SK-N-SH treated with all-trans-retinoic acid at 6 μM for 48 hours (cell line): Measurements from ENCODE around the gene TFEB.

ENCODE experiments used
- ATAC-seq: fragments of 200-7000 bp; cut with Tn5 transposase; 3 replicates; pipeline ENCODE4 v1.9.1; 2020; ENCODE audit warnings: mild to moderate bottlenecking, moderate library complexity
- ARNTL ChIP-seq: fragments of 450-650 bp; formaldehyde crosslinking; IDR thresholded peaks from 2 replicates; pipeline ENCODE4 v1.5.0; 2020; ENCODE audit warnings: low read depth, mild to moderate bottlenecking, moderate library complexity, borderline replicate concordance
- CSDC2 ChIP-seq: fragments of 250-450 bp; sonication (Bioruptor Pico); IDR thresholded peaks from 2 replicates; pipeline ENCODE4 v1.5.0; 2020; ENCODE audit warnings: mild to moderate bottlenecking, moderate library complexity
- ESRRG ChIP-seq: fragments of 250-450 bp; sonication (Bioruptor Pico); IDR thresholded peaks from 2 replicates; pipeline ENCODE4 v1.6.1; 2021; ENCODE audit warnings: mild to moderate bottlenecking
- GLIS3 ChIP-seq: fragments of 250-450 bp; sonication (Bioruptor Pico); IDR thresholded peaks from 2 replicates; pipeline ENCODE4 v1.5.0; 2020; ENCODE audit warnings: mild to moderate bottlenecking, moderate library complexity
- ISL1 ChIP-seq: fragments of 250-450 bp; sonication (Bioruptor Pico); IDR thresholded peaks from 2 replicates; pipeline ENCODE4 v2.1.2; 2022; ENCODE audit warnings: mild to moderate bottlenecking, moderate library complexity
- OSR1 ChIP-seq: fragments of 250-450 bp; sonication (Bioruptor Pico); IDR thresholded peaks from 2 replicates; pipeline ENCODE4 v1.8.0; 2022; ENCODE audit warnings: moderate library complexity, mild to moderate bottlenecking, inconsistent platforms
- PPARA ChIP-seq: fragments of 250-450 bp; sonication (Bioruptor Pico); IDR thresholded peaks from 2 replicates; pipeline ENCODE4 v1.5.0; 2020; ENCODE audit warnings: mild to moderate bottlenecking, borderline replicate concordance
- RARB ChIP-seq: fragments of 250-450 bp; sonication (Bioruptor Pico); IDR thresholded peaks from 2 replicates; pipeline ENCODE4 v1.8.0; 2021; ENCODE audit warnings: mild to moderate bottlenecking, moderate library complexity
- SNAI2 ChIP-seq: fragments of 250-450 bp; sonication (Bioruptor Pico); IDR thresholded peaks from 2 replicates; pipeline ENCODE4 v1.5.0; 2020; ENCODE audit warnings: mild to moderate bottlenecking, moderate library complexity
- TCF4 ChIP-seq: fragments of 250-450 bp; sonication (Bioruptor Pico); IDR thresholded peaks from 2 replicates; pipeline ENCODE4 v1.8.0; 2021; ENCODE audit warnings: mild to moderate bottlenecking, moderate library complexity, borderline replicate concordance
- TOX ChIP-seq: fragments of 250-450 bp; sonication (Bioruptor Pico); IDR thresholded peaks from 2 replicates; pipeline ENCODE4 v1.8.0; 2021; ENCODE audit warnings: mild to moderate bottlenecking, moderate library complexity, borderline replicate concordance
- ZC3H10 ChIP-seq: fragments of 250-450 bp; sonication (Bioruptor Pico); IDR thresholded peaks from 2 replicates; pipeline ENCODE4 v1.5.1; 2021; ENCODE audit warnings: mild to moderate bottlenecking, moderate library complexity
- ZNF565 ChIP-seq: fragments of 450-650 bp; formaldehyde crosslinking; conservative IDR thresholded peaks from 2 replicates; pipeline ENCODE4 v1.5.0; 2020; ENCODE audit warnings: low read depth, mild to moderate bottlenecking, moderate library complexity
- ZNF70 ChIP-seq: fragments of 450-650 bp; formaldehyde crosslinking; IDR thresholded peaks from 2 replicates; pipeline ENCODE4 v1.5.0; 2020; ENCODE audit warnings: mild to moderate bottlenecking, moderate library complexity
- ZNF8 ChIP-seq: fragments of 450-650 bp; formaldehyde crosslinking; IDR thresholded peaks from 2 replicates; pipeline ENCODE4 v1.5.0; 2020; ENCODE audit warnings: mild to moderate bottlenecking, moderate library complexity
- TF ChIP-seq, protein P1 (sequence below): fragments of 250-450 bp; sonication (Bioruptor Pico); IDR thresholded peaks from 2 replicates; pipeline ENCODE4 v1.5.1; 2020; ENCODE audit warnings: low read depth, mild to moderate bottlenecking, moderate library complexity
- TF ChIP-seq, protein P2 (sequence below): fragments of 250-450 bp; sonication (Bioruptor Pico); IDR thresholded peaks from 2 replicates; pipeline ENCODE4 v1.5.0; 2020; ENCODE audit warnings: mild to moderate bottlenecking, moderate library complexity
- TF ChIP-seq, protein P3 (sequence below): fragments of 250-450 bp; sonication (Bioruptor Pico); IDR thresholded peaks from 2 replicates; pipeline ENCODE4 v1.5.1; 2021; ENCODE audit warnings: mild to moderate bottlenecking, moderate library complexity
- TF ChIP-seq, protein P4 (sequence below): fragments of 250-450 bp; sonication (Bioruptor Pico); IDR thresholded peaks from 2 replicates; pipeline ENCODE4 v1.8.0; 2021; ENCODE audit warnings: low read depth, mild to moderate bottlenecking, moderate library complexity, borderline replicate concordance

The TFEB gene

DNA sequence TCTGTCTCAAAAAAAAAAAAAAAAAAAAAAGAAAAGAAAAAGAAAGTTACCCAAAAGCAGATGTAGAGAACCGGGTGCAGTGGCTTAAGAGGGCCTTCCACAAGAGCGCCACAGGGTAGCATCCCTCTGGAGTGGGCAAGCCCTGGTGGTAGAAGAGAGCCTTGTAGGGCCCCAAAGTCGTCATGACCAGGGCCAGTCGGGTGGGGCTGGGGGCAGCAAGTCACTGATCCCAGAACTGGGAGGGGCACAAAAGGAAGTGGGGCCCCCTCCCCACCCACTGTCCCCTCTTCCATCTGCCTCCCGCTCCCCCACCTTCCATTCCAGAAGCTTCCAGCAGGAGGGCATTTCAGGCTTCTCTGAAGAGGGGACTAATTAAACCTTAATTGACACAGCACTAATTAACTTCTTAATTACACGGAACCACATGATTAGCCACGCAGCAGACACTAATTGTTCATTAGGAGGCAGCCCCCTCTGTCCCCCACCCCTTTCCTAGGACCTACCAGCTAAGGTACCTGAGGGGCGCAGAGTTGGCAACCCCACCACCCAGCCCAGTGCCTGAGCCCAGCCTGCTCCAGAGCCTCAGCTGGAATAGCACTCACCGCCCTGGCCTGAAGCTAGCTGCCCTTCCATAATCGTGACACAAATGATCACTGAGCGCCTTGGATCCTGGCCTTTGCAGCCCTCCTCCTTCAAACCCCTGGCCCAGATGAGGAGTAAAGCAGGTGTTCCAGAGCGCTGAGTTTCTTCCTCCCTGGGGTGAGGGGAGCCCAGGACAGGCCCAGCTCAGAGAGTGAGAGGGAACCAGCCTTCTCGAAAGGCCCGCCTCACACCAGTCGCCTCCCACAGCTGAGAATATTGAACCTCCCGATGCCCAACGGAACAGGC, 62.3 kb downstream of the TFEB start:
- ATAC-seq = no peak
- TF ChIP-seq PPARA (CRISPR knock-in tag) = no peak
- no peak for TF ChIP-seq OSR1 (CRISPR knock-in tag)
- TF ChIP-seq ZNF565 (CRISPR knock-in tag) = no peak
- TF ChIP-seq ZC3H10 (CRISPR knock-in tag) = no peak
- TF ChIP-seq, protein P1, sequence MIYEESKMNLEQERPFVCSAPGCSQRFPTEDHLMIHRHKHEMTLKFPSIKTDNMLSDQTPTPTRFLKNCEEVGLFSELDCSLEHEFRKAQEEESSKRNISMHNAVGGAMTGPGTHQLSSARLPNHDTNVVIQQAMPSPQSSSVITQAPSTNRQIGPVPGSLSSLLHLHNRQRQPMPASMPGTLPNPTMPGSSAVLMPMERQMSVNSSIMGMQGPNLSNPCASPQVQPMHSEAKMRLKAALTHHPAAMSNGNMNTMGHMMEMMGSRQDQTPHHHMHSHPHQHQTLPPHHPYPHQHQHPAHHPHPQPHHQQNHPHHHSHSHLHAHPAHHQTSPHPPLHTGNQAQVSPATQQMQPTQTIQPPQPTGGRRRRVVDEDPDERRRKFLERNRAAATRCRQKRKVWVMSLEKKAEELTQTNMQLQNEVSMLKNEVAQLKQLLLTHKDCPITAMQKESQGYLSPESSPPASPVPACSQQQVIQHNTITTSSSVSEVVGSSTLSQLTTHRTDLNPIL (CRISPR knock-in tag) = no peak
- TF ChIP-seq, protein P2, sequence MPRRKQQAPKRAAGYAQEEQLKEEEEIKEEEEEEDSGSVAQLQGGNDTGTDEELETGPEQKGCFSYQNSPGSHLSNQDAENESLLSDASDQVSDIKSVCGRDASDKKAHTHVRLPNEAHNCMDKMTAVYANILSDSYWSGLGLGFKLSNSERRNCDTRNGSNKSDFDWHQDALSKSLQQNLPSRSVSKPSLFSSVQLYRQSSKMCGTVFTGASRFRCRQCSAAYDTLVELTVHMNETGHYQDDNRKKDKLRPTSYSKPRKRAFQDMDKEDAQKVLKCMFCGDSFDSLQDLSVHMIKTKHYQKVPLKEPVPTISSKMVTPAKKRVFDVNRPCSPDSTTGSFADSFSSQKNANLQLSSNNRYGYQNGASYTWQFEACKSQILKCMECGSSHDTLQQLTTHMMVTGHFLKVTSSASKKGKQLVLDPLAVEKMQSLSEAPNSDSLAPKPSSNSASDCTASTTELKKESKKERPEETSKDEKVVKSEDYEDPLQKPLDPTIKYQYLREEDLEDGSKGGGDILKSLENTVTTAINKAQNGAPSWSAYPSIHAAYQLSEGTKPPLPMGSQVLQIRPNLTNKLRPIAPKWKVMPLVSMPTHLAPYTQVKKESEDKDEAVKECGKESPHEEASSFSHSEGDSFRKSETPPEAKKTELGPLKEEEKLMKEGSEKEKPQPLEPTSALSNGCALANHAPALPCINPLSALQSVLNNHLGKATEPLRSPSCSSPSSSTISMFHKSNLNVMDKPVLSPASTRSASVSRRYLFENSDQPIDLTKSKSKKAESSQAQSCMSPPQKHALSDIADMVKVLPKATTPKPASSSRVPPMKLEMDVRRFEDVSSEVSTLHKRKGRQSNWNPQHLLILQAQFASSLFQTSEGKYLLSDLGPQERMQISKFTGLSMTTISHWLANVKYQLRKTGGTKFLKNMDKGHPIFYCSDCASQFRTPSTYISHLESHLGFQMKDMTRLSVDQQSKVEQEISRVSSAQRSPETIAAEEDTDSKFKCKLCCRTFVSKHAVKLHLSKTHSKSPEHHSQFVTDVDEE (CRISPR knock-in tag) = no peak
- TF ChIP-seq ARNTL (CRISPR knock-in tag) = no peak
- TF ChIP-seq CSDC2 (CRISPR knock-in tag) = no peak
- no peak for TF ChIP-seq ESRRG (CRISPR knock-in tag)
- TF ChIP-seq TCF4 (CRISPR knock-in tag) = no peak
- TF ChIP-seq ZNF70 (CRISPR knock-in tag) = no peak
- TF ChIP-seq TOX (CRISPR knock-in tag) = no peak
- TF ChIP-seq RARB (CRISPR knock-in tag) = no peak

DNA sequence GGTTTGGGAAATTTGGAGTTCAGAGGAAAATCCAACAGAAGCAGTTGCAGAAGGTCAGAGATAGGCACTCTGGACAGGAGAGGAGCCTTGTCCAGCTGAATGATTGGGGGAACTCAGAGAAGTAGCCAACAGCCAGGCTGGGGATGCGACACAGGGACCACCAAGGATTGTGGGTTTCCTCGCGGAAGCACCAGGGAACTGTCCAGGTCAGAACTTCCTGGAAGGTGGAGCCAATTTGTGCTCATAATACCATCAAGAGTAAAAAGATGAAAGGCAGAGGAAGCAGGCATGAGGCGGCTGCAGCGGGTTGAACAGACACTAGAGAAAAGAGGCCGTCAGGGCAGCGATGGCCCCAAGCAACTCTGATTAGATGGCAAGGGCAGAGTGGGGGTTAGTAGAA, 63.4 kb downstream of the TFEB start:
- TF ChIP-seq TOX (CRISPR knock-in tag) (no peak), ZNF8 (CRISPR knock-in tag) (no peak), ZC3H10 (CRISPR knock-in tag) (no peak), PPARA (CRISPR knock-in tag) (no peak), OSR1 (CRISPR knock-in tag) (no peak), ESRRG (CRISPR knock-in tag) (no peak), SNAI2 (CRISPR knock-in tag) (no peak), ISL1 (CRISPR knock-in tag) (no peak), GLIS3 (no peak)
- TF ChIP-seq, protein P3, sequence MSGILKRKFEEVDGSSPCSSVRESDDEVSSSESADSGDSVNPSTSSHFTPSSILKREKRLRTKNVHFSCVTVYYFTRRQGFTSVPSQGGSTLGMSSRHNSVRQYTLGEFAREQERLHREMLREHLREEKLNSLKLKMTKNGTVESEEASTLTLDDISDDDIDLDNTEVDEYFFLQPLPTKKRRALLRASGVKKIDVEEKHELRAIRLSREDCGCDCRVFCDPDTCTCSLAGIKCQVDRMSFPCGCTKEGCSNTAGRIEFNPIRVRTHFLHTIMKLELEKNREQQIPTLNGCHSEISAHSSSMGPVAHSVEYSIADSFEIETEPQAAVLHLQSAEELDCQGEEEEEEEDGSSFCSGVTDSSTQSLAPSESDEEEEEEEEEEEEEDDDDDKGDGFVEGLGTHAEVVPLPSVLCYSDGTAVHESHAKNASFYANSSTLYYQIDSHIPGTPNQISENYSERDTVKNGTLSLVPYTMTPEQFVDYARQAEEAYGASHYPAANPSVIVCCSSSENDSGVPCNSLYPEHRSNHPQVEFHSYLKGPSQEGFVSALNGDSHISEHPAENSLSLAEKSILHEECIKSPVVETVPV (CRISPR knock-in tag) = no peak
- TF ChIP-seq, protein P4, sequence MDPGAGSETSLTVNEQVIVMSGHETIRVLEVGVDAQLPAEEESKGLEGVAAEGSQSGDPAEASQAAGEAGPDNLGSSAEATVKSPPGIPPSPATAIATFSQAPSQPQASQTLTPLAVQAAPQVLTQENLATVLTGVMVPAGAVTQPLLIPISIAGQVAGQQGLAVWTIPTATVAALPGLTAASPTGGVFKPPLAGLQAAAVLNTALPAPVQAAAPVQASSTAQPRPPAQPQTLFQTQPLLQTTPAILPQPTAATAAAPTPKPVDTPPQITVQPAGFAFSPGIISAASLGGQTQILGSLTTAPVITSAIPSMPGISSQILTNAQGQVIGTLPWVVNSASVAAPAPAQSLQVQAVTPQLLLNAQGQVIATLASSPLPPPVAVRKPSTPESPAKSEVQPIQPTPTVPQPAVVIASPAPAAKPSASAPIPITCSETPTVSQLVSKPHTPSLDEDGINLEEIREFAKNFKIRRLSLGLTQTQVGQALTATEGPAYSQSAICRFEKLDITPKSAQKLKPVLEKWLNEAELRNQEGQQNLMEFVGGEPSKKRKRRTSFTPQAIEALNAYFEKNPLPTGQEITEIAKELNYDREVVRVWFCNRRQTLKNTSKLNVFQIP (CRISPR knock-in tag) = no peak
- ATAC-seq = no peak

DNA sequence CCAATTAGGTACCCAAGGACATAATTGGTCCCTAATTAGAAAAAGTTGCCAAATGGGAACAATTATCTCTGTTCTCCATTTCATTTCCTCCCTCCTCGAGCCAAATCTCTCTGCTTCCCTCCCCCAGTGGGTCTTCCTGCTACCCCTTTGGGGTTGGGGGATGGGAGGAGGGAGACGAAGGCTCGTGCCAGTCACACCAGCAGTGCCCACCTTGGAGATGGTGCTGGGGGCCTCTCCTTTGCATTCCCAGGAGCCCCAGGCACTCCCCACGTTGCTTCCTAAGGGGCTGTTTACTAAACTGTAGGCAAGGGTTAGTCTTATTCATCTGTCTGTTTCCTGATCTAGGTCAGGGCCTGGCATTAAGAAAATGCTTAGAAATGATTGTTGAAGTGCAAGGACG, 64.0 kb downstream of the TFEB start:
- ATAC-seq = no peak
- TF ChIP-seq, protein P1 (CRISPR knock-in tag) = no peak
